ENCODE data around the gene IGFBP2. TPM values are rescaled to one million over a fixed set of nuclear protein-coding genes. Genes with fewer than 3 reads are reported as not detected.

Gene IGFBP2
- total and polyA plus RNA-seq, 2 of the 4 experiments (the other 2 are of a cell fraction) = 33.5 to 236 TPM

DNA sequence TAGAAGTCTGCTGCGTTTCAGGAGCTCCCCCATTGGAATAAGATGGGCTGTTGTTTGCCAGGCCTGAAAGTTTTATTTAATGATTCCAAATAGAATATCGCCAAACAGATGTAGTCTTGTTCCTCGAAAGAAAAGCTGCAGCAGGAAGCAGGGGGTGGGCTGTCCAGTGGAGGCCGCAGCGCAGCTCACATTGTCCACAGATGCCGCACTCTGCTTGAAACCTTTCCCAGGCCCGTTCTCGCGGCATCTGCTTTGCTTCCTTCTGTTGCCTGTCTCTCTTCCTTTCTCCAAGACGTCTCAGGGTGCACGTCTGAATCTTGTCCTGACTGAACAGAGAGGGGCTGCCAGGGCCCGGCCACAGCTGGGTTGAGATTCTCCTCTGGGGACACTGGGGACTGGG is 12.4 kb upstream of the IGFBP2 start:
- peaks cover 4% of the 10 kb centered on the region; the same call in 1 of the 2 replicates for H3K9me1 ChIP-seq (ENCODE audit: insufficient read depth, low read length)
- no peak overlapping the region for H3K9ac ChIP-seq (ENCODE audit: low read depth, low read length)
- H3K36me3 ChIP-seq (ENCODE audit: control insufficient read depth, insufficient read depth, low read length) = no peaks in the 10 kb centered on the region
- H4K20me1 ChIP-seq (ENCODE audit: insufficient read depth, low read length) = no peaks in the 10 kb centered on the region
- WGBS, 2 experiments (ENCODE audit: extremely low coverage in 2 of 2, insufficient read length in 1 of 2) = 53% methylated on average over 3 of the region's 12 CpGs; no CpG with 5 or more reads in 1 of the 2 experiments
- intact Hi-C loops (cut with micrococcal nuclease) = no loop called here
- no peak overlapping the region for H3K14ac ChIP-seq (replicated peaks; ENCODE audit: low read depth, low read length)
- ATAC-seq (ENCODE audit: low read depth) = no peak
- no peak overlapping the region for H2BK5ac ChIP-seq (ENCODE audit: low read depth, low read length, poor library complexity, severe bottlenecking)
- no peak overlapping the region for H3K4me2 ChIP-seq (ENCODE audit: low read depth, low read length)
- in situ Hi-C loops (cut with MboI; ENCODE audit: low sequenced_read_pairs) = no loop called here
- no peaks in the 10 kb centered on the region for H3K9me3 ChIP-seq (ENCODE audit: control insufficient read depth, insufficient read depth, low read length)
- DNase-seq = peak; percentile 39
- no TSS peak for BruUV-seq (replicated peaks)
- H2BK120ac ChIP-seq (ENCODE audit: low read depth, low read length) = no peak overlapping the region
- H2AFZ ChIP-seq (replicated peaks; ENCODE audit: low read length, poor library complexity) = peak overlapping the region; percentile 71
- H3K27ac ChIP-seq (ENCODE audit: insufficient read depth, low read length) = no peak overlapping the region
- H2BK15ac ChIP-seq (ENCODE audit: low read depth, low read length) = no peak overlapping the region
- H3K79me1 ChIP-seq (ENCODE audit: low read depth in 1 of 2, low read length in 2 of 2) = no peaks in the 10 kb centered on the region
- no peak overlapping the region for H4K91ac ChIP-seq (ENCODE audit: insufficient read depth, low read depth, low read length)
- no peak overlapping the region for H4K5ac ChIP-seq (ENCODE audit: low read depth, low read length)
- no peak overlapping the region; the same call in 1 of the 2 replicates for H3K18ac ChIP-seq (ENCODE audit: low read depth, low read length)
- TF ChIP-seq, protein P1, sequence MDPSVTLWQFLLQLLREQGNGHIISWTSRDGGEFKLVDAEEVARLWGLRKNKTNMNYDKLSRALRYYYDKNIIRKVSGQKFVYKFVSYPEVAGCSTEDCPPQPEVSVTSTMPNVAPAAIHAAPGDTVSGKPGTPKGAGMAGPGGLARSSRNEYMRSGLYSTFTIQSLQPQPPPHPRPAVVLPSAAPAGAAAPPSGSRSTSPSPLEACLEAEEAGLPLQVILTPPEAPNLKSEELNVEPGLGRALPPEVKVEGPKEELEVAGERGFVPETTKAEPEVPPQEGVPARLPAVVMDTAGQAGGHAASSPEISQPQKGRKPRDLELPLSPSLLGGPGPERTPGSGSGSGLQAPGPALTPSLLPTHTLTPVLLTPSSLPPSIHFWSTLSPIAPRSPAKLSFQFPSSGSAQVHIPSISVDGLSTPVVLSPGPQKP (IDR thresholded peaks at IDR 0.05; ENCODE audit: borderline replicate concordance, low read depth, low read length) = no peak
- TF ChIP-seq POLR2A (IDR thresholded peaks at IDR 0.05; ENCODE audit: low read depth, low read length) (no peak), MAFK (IDR thresholded peaks at IDR 0.05; ENCODE audit: low read depth, low read length) (no peak), MAZ (IDR thresholded peaks at IDR 0.05; ENCODE audit: borderline replicate concordance, low read depth, low read length) (no peak), MXI1 (IDR thresholded peaks at IDR 0.05; ENCODE audit: borderline replicate concordance, low read depth, low read length) (no peak), RAD21 (IDR thresholded peaks at IDR 0.05; ENCODE audit: low read length) (no peak), BHLHE40 (IDR thresholded peaks at IDR 0.05; ENCODE audit: low read depth, low read length) (no peak), RFX5 (IDR thresholded peaks at IDR 0.05; ENCODE audit: low read depth, low read length) (no peak), FOS (IDR thresholded peaks at IDR 0.05; ENCODE audit: low read depth, low read length) (no peak), SMC3 (IDR thresholded peaks at IDR 0.05; ENCODE audit: low read depth, low read length) (no peak), RCOR1 (IDR thresholded peaks at IDR 0.05; ENCODE audit: insufficient replicate concordance, low read length) (no peak), CEBPB (IDR thresholded peaks at IDR 0.05; ENCODE audit: low read depth, low read length) (no peak), CHD1 (IDR thresholded peaks at IDR 0.05; ENCODE audit: low read depth, low read length) (no peak), NFE2L2 (IDR thresholded peaks at IDR 0.05; ENCODE audit: low read depth, low read length) (no peak)
- TF ChIP-seq, protein P2, sequence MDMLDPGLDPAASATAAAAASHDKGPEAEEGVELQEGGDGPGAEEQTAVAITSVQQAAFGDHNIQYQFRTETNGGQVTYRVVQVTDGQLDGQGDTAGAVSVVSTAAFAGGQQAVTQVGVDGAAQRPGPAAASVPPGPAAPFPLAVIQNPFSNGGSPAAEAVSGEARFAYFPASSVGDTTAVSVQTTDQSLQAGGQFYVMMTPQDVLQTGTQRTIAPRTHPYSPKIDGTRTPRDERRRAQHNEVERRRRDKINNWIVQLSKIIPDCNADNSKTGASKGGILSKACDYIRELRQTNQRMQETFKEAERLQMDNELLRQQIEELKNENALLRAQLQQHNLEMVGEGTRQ (IDR thresholded peaks at IDR 0.05; ENCODE audit: low read depth, low read length) = no peak
- TF ChIP-seq, protein P3, sequence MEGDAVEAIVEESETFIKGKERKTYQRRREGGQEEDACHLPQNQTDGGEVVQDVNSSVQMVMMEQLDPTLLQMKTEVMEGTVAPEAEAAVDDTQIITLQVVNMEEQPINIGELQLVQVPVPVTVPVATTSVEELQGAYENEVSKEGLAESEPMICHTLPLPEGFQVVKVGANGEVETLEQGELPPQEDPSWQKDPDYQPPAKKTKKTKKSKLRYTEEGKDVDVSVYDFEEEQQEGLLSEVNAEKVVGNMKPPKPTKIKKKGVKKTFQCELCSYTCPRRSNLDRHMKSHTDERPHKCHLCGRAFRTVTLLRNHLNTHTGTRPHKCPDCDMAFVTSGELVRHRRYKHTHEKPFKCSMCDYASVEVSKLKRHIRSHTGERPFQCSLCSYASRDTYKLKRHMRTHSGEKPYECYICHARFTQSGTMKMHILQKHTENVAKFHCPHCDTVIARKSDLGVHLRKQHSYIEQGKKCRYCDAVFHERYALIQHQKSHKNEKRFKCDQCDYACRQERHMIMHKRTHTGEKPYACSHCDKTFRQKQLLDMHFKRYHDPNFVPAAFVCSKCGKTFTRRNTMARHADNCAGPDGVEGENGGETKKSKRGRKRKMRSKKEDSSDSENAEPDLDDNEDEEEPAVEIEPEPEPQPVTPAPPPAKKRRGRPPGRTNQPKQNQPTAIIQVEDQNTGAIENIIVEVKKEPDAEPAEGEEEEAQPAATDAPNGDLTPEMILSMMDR (conservative IDR thresholded peaks at IDR 0.05; ENCODE audit: low read depth, low read length) = no peak
- no peak overlapping the region for H3K23ac ChIP-seq (ENCODE audit: low read depth, low read length)
- no peak overlapping the region for H3K56ac ChIP-seq (ENCODE audit: extremely low read depth, insufficient read depth, low read length)
- POLR2A ChIA-PET (ENCODE audit: unreplicated experiment) = no interaction called here
- peaks cover 5% of the 10 kb centered on the region for H3K27me3 ChIP-seq (ENCODE audit: control insufficient read depth, insufficient read depth, low read length)
- dilution Hi-C loops (cut with HindIII; ENCODE audit: low sequenced_read_pairs, unreplicated experiment) = no loop called here
- peak overlapping the region in 1 of 2 experiments; percentile 20; a peak in 1 of 4 replicates for H4K8ac ChIP-seq (ENCODE audit: low read depth in 2 of 2, low read length in 2 of 2)
- H2AK9ac ChIP-seq (replicated peaks; ENCODE audit: low read depth, low read length, poor library complexity) = no peak overlapping the region
- CTCF ChIA-PET = no interaction called here
- H3K4me3 ChIP-seq (ENCODE audit: insufficient read depth, low read depth, low read length) = no peak overlapping the region
- H2BK20ac ChIP-seq (ENCODE audit: low read depth, low read length) = 0 out of 2 replicates have a peak overlapping the region, but pooled peaks have one; percentile 10
- no peak overlapping the region for H3K4ac ChIP-seq (ENCODE audit: low read depth, low read length)
- no peak overlapping the region for H2AK5ac ChIP-seq (ENCODE audit: low read depth, low read length)
- peaks cover 7% of the 10 kb centered on the region; the same call in 1 of the 2 replicates for H3K4me1 ChIP-seq (ENCODE audit: control insufficient read depth, insufficient read depth, low read length)
